ENCODE measurements around the gene CHMP1A. TPM values are rescaled to one million over a fixed set of nuclear protein-coding genes. Genes with fewer than 3 reads are reported as not detected.
"Not testable (repeated sequence)": the region's sequence is repeated elsewhere in the genome, so short reads cannot be mapped to it uniquely, and the experiment has no call there.

CHMP1A gene
- total RNA-seq, 1 donor from 2014 or later: 153 TPM

DNA sequence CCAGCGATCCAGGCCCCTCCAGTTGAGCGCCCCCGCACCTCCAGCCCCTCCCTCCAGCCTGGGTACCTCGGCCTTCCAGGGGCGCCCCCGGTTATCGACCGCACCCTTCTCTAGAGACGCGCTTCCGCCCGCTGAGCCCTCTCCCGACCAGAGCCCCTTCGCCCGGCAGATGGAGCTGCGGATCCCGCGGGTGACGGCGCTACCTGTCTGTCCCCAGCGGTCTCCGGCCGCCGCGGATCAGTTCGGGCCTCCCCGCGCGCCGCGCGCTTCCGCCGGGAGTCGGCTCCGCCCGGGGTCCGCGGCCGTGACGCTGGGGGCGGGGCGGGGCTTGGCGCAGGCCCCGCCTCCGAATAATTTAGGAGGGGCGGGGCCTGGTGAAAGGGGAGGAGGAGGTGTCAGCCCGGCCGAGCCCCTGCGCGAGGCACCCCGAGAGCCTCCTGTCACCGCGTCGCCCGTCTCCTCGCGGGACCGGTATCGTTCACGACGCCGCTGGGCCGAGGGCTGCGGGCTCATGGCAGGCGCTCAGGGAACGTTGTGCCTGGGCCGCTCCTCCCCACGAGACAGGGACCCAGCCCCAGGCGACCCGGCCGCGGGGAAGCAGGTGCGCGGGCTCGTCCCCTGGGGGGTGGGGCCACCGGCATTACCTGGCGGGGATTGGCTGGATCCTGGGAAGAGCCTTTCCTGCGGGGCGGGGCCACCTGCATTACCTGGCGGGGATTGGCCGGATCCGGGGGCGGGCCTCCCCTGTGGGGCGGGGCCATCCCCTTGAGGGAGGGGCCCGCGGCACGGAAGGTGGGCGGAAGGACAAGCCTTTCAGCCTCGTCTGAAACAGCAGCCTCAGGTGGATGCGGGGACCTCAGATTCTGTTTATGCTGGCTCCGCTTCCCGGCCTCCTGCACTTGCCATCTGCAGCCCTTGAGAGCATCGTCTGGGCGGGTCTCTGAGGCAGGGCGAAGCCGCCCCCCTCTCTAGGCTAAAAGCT, 44.2 kb upstream of the CHMP1A start, which contains the start of gene SPATA2L:
Gene SPATA2L (minus strand): TSS at position 281 of the 982 bp plus-strand sequence. CDS start 473 bp downstream, outside the sequence.
- TF ChIP-seq, protein P1, sequence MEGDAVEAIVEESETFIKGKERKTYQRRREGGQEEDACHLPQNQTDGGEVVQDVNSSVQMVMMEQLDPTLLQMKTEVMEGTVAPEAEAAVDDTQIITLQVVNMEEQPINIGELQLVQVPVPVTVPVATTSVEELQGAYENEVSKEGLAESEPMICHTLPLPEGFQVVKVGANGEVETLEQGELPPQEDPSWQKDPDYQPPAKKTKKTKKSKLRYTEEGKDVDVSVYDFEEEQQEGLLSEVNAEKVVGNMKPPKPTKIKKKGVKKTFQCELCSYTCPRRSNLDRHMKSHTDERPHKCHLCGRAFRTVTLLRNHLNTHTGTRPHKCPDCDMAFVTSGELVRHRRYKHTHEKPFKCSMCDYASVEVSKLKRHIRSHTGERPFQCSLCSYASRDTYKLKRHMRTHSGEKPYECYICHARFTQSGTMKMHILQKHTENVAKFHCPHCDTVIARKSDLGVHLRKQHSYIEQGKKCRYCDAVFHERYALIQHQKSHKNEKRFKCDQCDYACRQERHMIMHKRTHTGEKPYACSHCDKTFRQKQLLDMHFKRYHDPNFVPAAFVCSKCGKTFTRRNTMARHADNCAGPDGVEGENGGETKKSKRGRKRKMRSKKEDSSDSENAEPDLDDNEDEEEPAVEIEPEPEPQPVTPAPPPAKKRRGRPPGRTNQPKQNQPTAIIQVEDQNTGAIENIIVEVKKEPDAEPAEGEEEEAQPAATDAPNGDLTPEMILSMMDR (IDR thresholded peaks at IDR 0.05): no peak
- peak; percentile 55 to 91 for DNase-seq (ENCODE audit: low spot score in 2 of 2)
- no peaks in the 10 kb centered on the region for H3K27me3 ChIP-seq
- peaks cover 7 to 20% of the 10 kb centered on the region in 2 donors for H3K4me1 ChIP-seq
- H3K9me3 ChIP-seq: no peaks in the 10 kb centered on the region
- intact Hi-C loops (cut with DNase I): loop anchor here (2.0 kb wide), 2 partner anchors 171 to 1039 kb away; partner anchors contain the start of genes MVD and TCF25
- H3K36me3 ChIP-seq: peaks cover 0 to 4% of the 10 kb centered on the region in 2 donors
- H3K27ac ChIP-seq: peak within 1 kb of the TSS; percentile 88 to 93
- peak within 1 kb of the TSS; percentile 76 to 77 for H3K4me3 ChIP-seq

DNA sequence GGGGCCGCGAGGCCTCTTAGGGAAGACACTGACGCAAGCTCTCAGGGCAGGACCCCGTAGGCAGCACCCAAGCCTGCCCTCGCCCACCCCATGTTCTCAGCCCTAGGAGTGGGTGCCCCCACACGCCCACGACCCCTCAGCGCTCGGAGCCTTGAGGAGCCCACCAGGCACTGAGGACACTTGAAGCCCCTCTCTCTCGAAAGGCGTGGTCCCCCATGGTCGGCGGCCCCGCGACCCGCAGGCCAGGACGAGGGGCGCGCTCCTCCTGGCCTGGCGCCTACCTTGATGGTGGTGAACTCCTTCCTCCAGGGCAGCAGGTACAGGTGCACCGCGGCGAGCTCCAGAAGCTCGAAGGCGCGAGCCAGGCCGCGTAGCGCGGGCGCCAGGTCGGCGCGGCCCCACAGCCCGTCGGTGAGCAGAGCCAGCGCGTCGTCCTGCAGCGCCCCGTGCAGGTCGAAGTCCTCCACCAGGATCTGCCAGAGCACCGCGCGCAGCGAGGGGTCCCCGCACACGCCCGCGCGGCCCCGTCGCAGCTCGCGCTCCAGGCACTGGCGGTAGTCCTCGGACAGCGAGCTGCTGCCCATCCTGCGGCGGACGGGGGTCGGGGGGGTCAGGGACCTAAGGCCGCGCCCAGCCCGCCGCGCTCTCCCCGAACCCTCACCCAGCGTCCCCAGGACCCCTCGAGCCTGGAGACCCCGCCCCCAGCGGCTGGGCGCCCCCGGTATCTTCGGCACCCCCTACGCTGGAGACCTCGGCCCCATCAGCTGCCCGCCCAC, 43.3 kb upstream of the CHMP1A start:
- Histone ChIP-seq H3K27me3 (no peaks in the 10 kb centered on the region), H3K27ac (peak overlapping the region; percentile 88 to 93), H3K9me3 (no peaks in the 10 kb centered on the region), H3K4me1 (peaks cover 7 to 20% of the 10 kb centered on the region in 2 donors), H3K36me3 (peaks cover 0 to 4% of the 10 kb centered on the region in 2 donors), H3K4me3 (peak overlapping the region; percentile 76 to 77)
- DNase-seq (ENCODE audit: low spot score in 2 of 2): no peak
- intact Hi-C loops (cut with DNase I): loop anchor here (1.0 to 2.0 kb wide), 5 partner anchors 15 to 1038 kb away; partner anchors contain the start of genes CDK10, CHMP1A, MVD and SPATA33
- TF ChIP-seq, protein P1 (IDR thresholded peaks at IDR 0.05): peak; percentile 15 to 30 (median 19)

DNA sequence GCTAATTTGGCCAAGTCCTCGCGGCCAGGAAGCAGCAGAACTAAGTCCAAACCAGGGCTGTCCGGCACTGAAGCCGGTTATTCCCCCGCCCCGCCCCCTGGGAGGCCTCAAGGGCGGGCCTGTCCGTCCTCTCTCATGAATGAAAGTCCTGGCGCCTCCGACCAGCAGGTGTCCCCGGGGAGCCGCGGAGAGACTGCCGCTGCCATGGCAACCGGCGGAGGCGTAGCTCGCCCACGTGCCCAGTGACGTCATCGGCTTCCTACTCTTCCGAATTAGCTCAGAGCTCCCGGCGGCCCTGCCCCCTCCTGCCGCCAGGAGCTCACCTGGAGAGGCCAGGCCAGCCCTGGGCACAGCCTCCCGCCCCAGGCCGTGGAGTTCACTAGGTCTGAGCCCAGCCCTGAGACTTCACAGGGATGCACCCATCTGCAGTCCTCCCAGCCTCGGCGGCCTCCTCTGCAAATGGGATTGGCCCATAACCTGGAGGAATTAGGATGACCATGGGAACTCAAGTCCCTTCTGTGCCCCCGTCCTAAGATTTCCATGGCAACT, 42.7 kb upstream of the CHMP1A start:
- Histone ChIP-seq H3K4me1 (peaks cover 7 to 20% of the 10 kb centered on the region in 2 donors), H3K36me3 (peaks cover 4 to 6% of the 10 kb centered on the region in 2 donors), H3K4me3 (peak overlapping the region; percentile 76 to 77), H3K27me3 (no peaks in the 10 kb centered on the region), H3K9me3 (no peaks in the 10 kb centered on the region), H3K27ac (peak overlapping the region; percentile 88 to 93)
- TF ChIP-seq, protein P1 (IDR thresholded peaks at IDR 0.05): peak; percentile 59 to 83 (median 63)
- intact Hi-C loops (cut with DNase I): loop anchor here (1.0 to 2.0 kb wide), 5 partner anchors 14 to 1037 kb away; partner anchors contain the start of genes CDK10, CHMP1A, MVD and SPATA33
- peak; percentile 96 to 99 for DNase-seq (ENCODE audit: low spot score in 2 of 2)

DNA sequence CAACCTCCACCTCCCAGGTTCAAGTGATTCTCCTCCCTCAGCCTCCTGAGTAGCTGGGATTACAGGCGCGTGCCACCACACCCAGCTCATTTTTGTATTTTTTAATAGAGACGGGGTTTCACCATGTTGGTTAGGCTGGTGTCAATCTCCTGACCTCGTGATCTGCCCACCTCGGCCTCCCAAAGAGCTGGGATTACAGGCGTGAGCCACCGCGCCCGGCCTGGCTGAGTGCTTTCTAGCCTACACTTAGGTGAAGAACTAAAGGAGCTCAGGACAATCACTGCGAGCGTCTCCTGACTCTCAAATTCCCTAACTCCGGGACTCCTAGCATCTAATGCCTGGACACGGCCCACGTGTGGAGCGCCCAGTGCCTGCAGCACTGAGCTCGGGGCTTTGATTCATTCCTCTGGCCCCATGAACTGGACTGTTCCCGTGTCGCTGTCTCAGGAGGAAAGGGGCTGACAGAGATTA, 42.2 kb upstream of the CHMP1A start:
- Histone ChIP-seq H3K4me3 (peak overlapping the region; percentile 76 to 77), H3K27ac (peak overlapping the region; percentile 88 to 93), H3K4me1 (peaks cover 7 to 20% of the 10 kb centered on the region in 2 donors)
- intact Hi-C loops (cut with DNase I): loop anchor here (1.0 to 2.0 kb wide), 5 partner anchors 13 to 1037 kb away; partner anchors contain the start of genes CDK10, CHMP1A, MVD and SPATA33
- H3K36me3 ChIP-seq; H3K27me3 ChIP-seq; H3K9me3 ChIP-seq; DNase-seq (ENCODE audit: low spot score in 2 of 2): not testable (repeated sequence)

DNA sequence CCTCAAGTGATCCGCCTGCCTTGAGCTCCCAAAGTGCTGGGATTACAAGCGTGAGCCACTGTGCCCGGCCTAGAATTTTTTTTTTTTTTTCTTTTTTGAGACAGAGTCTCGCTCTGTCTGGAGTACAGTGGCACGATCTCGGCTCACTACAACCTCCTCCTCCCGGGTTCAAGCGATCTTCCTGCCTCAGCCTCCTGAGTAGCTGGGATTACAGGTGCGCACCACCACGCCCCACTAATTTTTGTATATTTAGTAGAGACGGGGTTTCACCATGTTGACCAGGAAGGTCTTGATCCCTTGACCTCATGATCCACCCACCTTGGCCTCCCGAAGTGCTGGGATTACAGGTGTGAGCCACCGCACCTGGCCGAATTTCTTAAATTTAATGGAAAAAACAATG, 41.2 kb upstream of the CHMP1A start:
- H3K4me3 ChIP-seq; H3K27me3 ChIP-seq; intact Hi-C loops (cut with DNase I); DNase-seq (ENCODE audit: low spot score in 2 of 2); H3K27ac ChIP-seq; H3K9me3 ChIP-seq: not testable (repeated sequence)
- Histone ChIP-seq H3K36me3 (peaks cover 10 to 13% of the 10 kb centered on the region in 2 donors), H3K4me1 (peaks cover 7 to 20% of the 10 kb centered on the region in 2 donors)

All from ascending aorta (tissue), 2 donors.